ENCODE measurements around the gene TNFRSF25. TPM values are rescaled to one million over a fixed set of nuclear protein-coding genes. Genes with fewer than 3 reads are reported as not detected.
"Not testable (repeated sequence)": the region's sequence is repeated elsewhere in the genome, so short reads cannot be mapped to it uniquely, and the experiment has no call there.

Gene TNFRSF25
- total RNA-seq, 1 experiment from 2014 or later: 5.4 TPM

DNA sequence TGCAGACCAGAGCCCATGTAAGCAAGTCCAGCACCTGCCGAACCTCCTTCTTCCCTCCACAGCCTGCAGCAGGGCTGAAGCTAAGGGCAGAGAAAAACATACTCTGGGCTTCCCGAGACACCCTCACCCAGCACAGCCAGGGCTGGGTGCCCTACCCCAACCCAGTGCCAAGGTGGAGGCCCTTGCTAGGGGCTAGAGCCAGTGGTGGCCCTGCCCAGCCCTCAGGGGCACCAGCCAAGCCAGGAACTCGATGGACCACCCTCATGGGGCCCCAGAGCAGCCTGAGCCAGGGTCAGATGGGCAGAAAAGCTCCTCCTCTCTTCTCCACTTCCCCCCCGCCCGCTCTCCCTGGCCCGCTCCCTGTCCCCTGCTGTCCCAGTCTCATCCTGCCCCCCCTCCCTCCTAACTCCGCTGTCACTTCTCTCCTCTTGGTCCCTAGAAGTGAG, 15.9 kb downstream of the TNFRSF25 start:
- H3K36me3 ChIP-seq (replicated peaks; ENCODE audit: control insufficient read depth, insufficient read depth, low read length): no peaks in the 10 kb centered on the region
- H3K4me3 ChIP-seq (ENCODE audit: insufficient read depth, low read depth, low read length): no peak overlapping the region
- no peak for DNase-seq
- peaks cover 32% of the 10 kb centered on the region for H3K27me3 ChIP-seq (ENCODE audit: control insufficient read depth, insufficient read depth, low read length)

- Histone ChIP-seq H3K4me3 (ENCODE audit: insufficient read depth, low read depth, low read length) (peak overlapping the region; percentile 56), H3K27me3 (ENCODE audit: control insufficient read depth, insufficient read depth, low read length) (peaks cover 32% of the 10 kb centered on the region), H3K36me3 (replicated peaks; ENCODE audit: control insufficient read depth, insufficient read depth, low read length) (no peaks in the 10 kb centered on the region)
- DNase-seq: peak; percentile 87
These were observed 17.0 kb downstream of the TNFRSF25 start for GRCh38 chr1:6448749-6449631.

DNA sequence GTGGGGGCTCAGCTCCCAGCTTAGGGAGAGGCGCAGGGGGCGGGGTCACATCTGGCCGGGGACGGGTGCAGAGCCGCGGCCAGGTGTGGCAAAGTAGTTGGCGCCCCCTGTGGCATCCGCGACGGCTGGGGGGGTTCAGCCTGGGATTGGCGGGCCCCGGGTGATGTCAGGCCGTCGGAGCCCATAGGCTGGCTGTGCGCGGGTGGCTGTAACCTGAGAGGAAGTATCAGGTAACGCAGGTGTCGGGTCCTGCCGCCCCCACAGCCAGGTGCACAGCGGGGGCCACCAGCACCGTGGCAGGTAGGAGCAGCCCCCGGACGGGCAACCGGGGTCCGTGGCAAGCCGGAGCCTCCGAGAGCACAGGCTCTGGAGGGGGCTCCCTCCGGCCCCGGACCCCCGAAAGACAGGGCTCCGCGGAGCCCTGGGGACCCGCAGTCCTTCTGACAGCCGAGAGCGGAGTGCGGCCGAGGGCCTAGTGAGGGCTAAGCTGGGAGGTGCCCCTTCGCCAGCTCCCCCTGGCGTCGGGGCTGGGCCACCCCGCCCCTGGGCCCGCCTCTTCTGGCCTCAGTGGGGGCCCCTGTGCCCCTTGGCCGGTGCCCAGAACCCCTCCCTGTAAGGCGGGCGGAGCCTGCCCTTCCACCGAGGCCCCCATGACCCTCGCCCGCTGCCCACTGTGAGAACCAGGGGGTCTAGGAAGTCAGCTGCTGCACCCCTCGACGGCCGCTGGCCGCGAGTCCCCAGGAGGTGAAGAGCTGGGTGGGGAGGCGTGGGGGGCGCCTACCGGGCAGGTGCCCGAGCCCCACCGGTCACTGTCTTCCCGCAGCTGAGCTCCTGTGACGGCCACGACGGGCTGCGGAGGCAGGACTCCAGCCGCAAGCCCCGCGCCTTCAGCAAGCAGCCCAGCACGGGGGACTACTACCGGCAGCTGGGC, 17.9 kb downstream of the TNFRSF25 start:
- H3K36me3 ChIP-seq (replicated peaks; ENCODE audit: control insufficient read depth, insufficient read depth, low read length): no peaks in the 10 kb centered on the region
- peak; percentile 96 for DNase-seq
- H3K27me3 ChIP-seq (ENCODE audit: control insufficient read depth, insufficient read depth, low read length): peaks cover 32% of the 10 kb centered on the region
- peak overlapping the region; percentile 56 for H3K4me3 ChIP-seq (ENCODE audit: insufficient read depth, low read depth, low read length)

DNA sequence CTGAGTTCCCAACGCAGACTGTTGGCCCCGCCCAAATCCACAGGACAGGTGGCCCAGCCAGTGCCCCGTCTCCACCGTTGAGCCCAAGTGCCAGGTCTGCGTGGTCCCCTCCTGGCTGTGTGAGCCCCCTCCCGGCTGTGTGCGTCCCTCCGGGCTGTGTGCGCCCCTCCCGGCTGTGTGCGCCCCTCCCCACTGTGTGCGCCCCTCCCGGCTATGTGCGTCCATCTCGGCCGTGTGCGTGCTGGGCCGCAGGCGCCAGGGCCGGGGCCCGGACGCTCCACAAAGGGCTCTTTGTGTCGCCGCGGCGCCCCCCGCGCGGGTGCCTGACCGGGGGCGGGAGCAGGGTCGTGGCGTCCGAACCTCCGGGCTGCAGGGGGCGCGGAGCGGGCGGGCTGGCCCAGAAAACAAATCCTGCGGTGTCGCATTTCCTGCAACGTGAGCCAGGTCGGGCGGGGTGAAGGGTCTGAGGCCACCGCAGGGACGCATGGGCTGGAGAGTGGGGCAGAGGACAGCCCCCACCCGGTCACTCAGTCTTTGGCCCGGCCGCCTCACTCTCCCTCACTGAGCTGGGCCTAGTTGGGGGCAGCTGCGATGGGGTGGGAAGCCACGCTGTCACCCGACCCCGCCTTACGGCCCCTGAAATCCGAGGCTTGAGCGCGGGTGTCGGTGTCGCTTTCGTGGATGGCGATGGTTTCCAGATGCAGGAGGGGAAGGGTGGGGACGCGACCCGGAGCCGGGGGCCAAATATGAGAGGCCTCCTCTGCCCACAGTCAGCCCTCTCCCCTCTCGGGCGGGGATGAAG, 18.8 kb downstream of the TNFRSF25 start:
- peak; percentile 89 for DNase-seq
- peaks cover 32% of the 10 kb centered on the region for H3K27me3 ChIP-seq (ENCODE audit: control insufficient read depth, insufficient read depth, low read length)
- H3K4me3 ChIP-seq (ENCODE audit: insufficient read depth, low read depth, low read length): peak overlapping the region; percentile 56
- no peaks in the 10 kb centered on the region for H3K36me3 ChIP-seq (replicated peaks; ENCODE audit: control insufficient read depth, insufficient read depth, low read length)

DNA sequence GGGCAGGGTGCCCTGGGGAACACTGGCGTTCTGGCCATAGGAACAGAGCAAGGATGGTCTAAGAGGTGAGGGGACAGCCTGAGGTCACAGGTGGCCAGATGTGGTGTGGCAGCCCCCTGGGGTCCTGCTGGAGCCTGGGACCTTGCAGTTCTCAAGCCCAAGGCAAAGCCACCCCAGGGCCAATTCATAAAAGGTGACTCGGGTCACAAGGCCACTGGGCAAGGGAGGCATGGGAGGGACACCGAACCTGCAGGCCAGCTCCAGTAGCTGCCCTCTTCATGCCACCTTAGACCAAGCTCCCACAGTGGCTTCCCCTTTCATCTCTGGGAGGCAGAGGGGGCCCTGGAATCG, 19.3 kb downstream of the TNFRSF25 start:
- DNase-seq: no peak
- Histone ChIP-seq H3K36me3 (replicated peaks; ENCODE audit: control insufficient read depth, insufficient read depth, low read length) (no peaks in the 10 kb centered on the region), H3K4me3 (ENCODE audit: insufficient read depth, low read depth, low read length) (peak overlapping the region; percentile 56), H3K27me3 (ENCODE audit: control insufficient read depth, insufficient read depth, low read length) (peaks cover 32% of the 10 kb centered on the region)

- H3K36me3 ChIP-seq (replicated peaks; ENCODE audit: control insufficient read depth, insufficient read depth, low read length); H3K4me3 ChIP-seq (ENCODE audit: insufficient read depth, low read depth, low read length); DNase-seq: not testable (repeated sequence)
- peaks cover 39% of the 10 kb centered on the region for H3K27me3 ChIP-seq (ENCODE audit: control insufficient read depth, insufficient read depth, low read length)
These were observed 20.0 kb downstream of the TNFRSF25 start for GRCh38 chr1:6445929-6446328.

- DNase-seq: peak; percentile 76
- Histone ChIP-seq H3K4me3 (ENCODE audit: insufficient read depth, low read depth, low read length) (no peak overlapping the region), H3K36me3 (replicated peaks; ENCODE audit: control insufficient read depth, insufficient read depth, low read length) (no peaks in the 10 kb centered on the region), H3K27me3 (ENCODE audit: control insufficient read depth, insufficient read depth, low read length) (peaks cover 41% of the 10 kb centered on the region)
These were observed 20.8 kb downstream of the TNFRSF25 start for GRCh38 chr1:6445062-6445763.

- peaks cover 40% of the 10 kb centered on the region for H3K27me3 ChIP-seq (ENCODE audit: control insufficient read depth, insufficient read depth, low read length)
- no peaks in the 10 kb centered on the region for H3K36me3 ChIP-seq (replicated peaks; ENCODE audit: control insufficient read depth, insufficient read depth, low read length)
- no peak for DNase-seq
- H3K4me3 ChIP-seq (ENCODE audit: insufficient read depth, low read depth, low read length): no peak overlapping the region
These were observed 21.6 kb downstream of the TNFRSF25 start for GRCh38 chr1:6444377-6444776.

GRCh38 chr1:6443339-6444115, 22.4 kb downstream of the TNFRSF25 start:
- H3K4me3 ChIP-seq (ENCODE audit: insufficient read depth, low read depth, low read length): no peak overlapping the region
- DNase-seq: no peak
- H3K27me3 ChIP-seq (ENCODE audit: control insufficient read depth, insufficient read depth, low read length): peaks cover 36% of the 10 kb centered on the region
- H3K36me3 ChIP-seq (replicated peaks; ENCODE audit: control insufficient read depth, insufficient read depth, low read length): no peaks in the 10 kb centered on the region

- H3K27me3 ChIP-seq (ENCODE audit: control insufficient read depth, insufficient read depth, low read length): peaks cover 17% of the 10 kb centered on the region
- H3K4me3 ChIP-seq (ENCODE audit: insufficient read depth, low read depth, low read length): no peak overlapping the region
- DNase-seq: no peak
- no peaks in the 10 kb centered on the region for H3K36me3 ChIP-seq (replicated peaks; ENCODE audit: control insufficient read depth, insufficient read depth, low read length)
These were observed 24.4 kb downstream of the TNFRSF25 start for GRCh38 chr1:6441586-6441985.

DNA sequence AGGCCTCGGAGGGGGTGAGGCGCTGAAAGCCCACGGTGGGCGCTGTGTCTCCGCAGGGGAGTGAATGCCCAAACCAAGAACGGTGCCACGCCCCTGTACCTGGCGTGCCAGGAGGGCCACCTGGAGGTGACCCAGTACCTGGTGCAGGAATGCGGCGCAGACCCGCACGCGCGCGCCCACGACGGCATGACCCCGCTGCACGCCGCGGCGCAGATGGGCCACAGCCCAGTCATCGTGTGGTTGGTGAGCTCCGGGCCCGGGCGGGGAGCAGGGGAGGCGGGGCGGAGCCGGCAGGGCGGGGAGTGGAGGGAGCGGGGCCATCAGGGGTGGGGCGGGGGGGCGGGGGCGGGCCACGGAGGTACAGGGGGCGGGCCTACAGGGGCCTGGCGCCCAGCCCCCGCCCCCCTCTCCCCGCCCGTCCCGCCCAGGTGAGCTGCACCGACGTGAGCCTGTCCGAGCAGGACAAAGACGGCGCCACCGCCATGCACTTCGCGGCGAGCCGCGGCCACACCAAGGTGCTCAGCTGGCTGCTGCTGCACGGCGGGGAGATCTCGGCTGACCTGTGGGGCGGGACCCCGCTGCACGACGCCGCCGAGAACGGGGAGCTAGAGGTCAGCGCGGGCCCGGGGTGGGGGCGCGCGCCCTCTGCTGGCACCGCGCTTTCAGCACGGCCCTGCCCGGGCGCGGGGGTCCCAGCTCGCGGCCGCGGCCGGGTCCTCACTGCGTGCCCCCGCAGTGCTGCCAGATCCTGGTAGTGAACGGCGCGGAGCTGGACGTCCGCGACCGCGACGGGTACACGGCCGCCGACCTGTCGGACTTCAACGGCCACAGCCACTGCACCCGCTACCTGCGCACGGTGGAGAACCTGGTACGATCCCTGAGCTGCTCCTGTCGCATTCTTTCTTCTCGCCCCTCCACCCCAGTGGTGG, 25.5 kb downstream of the TNFRSF25 start:
- no peaks in the 10 kb centered on the region for H3K36me3 ChIP-seq (replicated peaks; ENCODE audit: control insufficient read depth, insufficient read depth, low read length)
- peaks cover 14% of the 10 kb centered on the region for H3K27me3 ChIP-seq (ENCODE audit: control insufficient read depth, insufficient read depth, low read length)
- DNase-seq: peak; percentile 98
- peak overlapping the region; percentile 59 for H3K4me3 ChIP-seq (ENCODE audit: insufficient read depth, low read depth, low read length)

- Histone ChIP-seq H3K4me3 (ENCODE audit: insufficient read depth, low read depth, low read length) (no peak overlapping the region), H3K36me3 (replicated peaks; ENCODE audit: control insufficient read depth, insufficient read depth, low read length) (no peaks in the 10 kb centered on the region), H3K27me3 (ENCODE audit: control insufficient read depth, insufficient read depth, low read length) (peaks cover 14% of the 10 kb centered on the region)
- peak; percentile 95 for DNase-seq
These were observed 27.9 kb downstream of the TNFRSF25 start for GRCh38 chr1:6438047-6438525.

All from H7 (cell line).